GM18909 (cell line): ENCODE data around the gene ZNF784.
"Not testable (repeated sequence)": the region's sequence is repeated elsewhere in the genome, so short reads cannot be mapped to it uniquely, and the experiment has no call there.

Source experiments
- ATAC-seq: cut with Tn5 transposase; IDR thresholded peaks from one replicate; pipeline ENCODE4 v1.9.1; 2021; ENCODE audit warnings: mild to moderate bottlenecking; ENCODE audit not compliant: unreplicated experiment, poor library complexity

The ZNF784 gene

DNA sequence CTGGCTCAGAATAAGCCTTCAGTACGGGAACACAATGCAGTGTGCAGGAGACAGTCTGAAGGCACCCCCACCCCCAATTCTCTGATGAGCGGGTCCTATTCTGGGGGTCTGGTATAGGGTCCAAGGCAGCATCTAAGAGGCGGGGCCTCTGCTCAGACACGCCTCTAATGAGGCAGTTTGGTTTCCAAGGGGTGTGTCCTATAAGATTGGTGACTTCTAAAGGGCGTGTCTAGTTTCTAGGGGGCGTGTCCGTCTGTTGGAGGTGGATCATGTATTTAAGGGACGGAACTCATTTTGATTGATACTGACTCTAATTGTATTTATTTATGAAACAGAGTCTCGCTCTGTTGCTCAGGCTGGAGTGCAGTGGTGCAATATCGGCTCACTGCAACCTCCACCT, 33.7 kb downstream of the ZNF784 start:
- no peak for ATAC-seq

DNA sequence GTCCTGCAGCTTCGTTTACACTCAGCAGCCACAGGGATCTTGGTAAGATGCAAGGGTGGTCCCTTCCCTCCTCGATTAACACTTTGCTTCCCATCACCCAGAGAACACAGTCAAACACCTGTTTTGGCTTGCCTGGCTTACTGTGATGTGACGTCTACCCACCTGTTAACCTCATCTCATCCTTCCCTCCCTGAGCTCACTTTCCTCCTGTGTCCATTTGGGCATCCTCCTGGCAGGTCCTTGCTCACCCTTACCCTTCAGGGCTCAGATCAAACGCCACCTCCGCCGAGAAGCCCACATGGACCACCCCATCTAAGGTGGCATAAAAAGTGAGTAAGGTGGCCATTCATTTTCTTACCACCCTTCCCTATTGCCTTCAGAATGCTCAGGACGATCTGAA, 34.3 kb downstream of the ZNF784 start:
- no peak for ATAC-seq

GRCh38 chr19:55588738-55589137, 35.6 kb downstream of the ZNF784 start:
- no peak for ATAC-seq

- peak; percentile 93 for ATAC-seq
These were observed 37.2 kb downstream of the ZNF784 start for GRCh38 chr19:55586976-55587668.

GRCh38 chr19:55585658-55586339, 38.6 kb downstream of the ZNF784 start:
- no peak for ATAC-seq

DNA sequence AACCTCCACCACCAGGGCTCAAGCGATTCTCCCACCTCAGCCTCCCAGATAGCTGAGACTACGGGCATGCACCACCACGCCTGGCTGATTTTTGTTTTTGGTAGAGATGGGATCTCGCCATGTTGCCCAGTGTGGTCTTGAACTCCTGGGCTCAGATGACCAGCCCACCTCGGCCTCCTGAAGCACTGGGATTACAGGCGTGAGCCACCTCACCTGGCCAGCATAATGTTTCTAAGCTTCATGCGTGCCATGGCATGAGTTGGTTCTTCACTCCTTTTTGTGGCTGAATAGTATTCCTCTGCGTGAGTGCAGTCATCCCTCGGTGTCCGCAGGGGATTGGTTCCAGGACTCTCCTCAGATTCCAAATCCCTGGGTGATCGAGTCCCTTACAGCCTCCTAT, 39.5 kb downstream of the ZNF784 start:
- no peak for ATAC-seq

GRCh38 chr19:55583897-55584296, 40.5 kb downstream of the ZNF784 start:
- not testable (repeated sequence) for ATAC-seq

DNA sequence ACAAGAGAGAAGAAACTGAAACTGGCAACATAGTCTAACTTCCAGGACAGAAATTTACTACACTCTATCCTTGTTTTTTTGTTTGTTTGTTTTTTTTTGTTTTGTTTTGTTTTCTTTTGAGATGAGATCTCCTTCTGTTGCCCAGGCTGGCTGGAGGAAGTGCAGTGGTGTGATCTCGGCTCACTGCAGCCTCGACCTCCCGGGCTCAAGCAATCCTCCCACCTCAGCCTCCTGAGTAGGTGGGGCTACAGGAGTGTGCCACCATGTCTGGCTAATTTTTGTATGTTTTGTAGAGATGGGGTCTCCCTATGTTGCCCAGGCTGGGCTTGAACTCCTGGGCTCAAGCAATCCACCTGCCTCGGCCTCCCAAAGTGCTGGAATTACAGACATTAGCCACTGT, 42.1 kb downstream of the ZNF784 start:
- not testable (repeated sequence) for ATAC-seq

- no peak for ATAC-seq
These were observed 42.5 kb downstream of the ZNF784 start for GRCh38 chr19:55581823-55582223.

DNA sequence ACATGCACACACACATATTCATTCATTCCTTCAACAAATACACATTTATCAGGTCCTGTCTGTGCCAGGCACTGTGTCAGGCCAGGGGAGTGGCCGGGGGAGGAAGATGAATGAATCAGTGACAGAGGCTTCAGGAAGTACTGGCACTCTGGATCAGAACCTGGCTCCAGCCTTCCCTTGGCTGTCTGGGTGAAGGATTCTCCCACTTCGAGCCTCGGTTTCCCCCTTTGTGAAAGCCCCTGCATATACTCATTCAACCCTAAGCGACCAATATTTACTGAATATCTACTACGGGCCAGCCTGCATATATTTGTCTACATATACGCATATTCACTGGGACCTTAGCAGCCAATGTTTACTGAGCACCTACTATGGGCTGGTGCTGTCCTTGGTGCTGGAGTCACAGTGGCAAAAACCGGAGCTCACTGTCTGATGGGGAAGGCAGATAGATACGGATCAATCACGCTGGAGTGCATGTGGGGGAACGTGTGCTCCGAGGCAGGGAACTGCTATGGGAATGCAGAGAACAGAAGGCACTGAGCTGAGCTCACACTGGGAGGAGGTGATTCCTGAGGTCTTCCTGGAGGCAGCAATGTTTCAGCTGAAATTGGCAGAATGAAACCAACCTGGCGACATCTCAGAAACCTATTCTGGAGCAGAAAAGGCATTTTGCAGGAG, 43.1 kb downstream of the ZNF784 start:
- ATAC-seq = no peak

- ATAC-seq = no peak
These were observed 43.7 kb downstream of the ZNF784 start, which contains the start of gene ZNF579 for GRCh38 chr19:55580628-55581144. Gene ZNF579 (minus strand): TSS chr19:55580848. CDS start chr19:55579639, 1,209 bp downstream.

- ATAC-seq = no peak
These were observed 44.4 kb downstream of the ZNF784 start for GRCh38 chr19:55579766-55580621.

- ATAC-seq = no peak
These were observed 45.3 kb downstream of the ZNF784 start for GRCh38 chr19:55578761-55579747.

GRCh38 chr19:55578031-55578760, 46.2 kb downstream of the ZNF784 start:
- ATAC-seq = no peak

DNA sequence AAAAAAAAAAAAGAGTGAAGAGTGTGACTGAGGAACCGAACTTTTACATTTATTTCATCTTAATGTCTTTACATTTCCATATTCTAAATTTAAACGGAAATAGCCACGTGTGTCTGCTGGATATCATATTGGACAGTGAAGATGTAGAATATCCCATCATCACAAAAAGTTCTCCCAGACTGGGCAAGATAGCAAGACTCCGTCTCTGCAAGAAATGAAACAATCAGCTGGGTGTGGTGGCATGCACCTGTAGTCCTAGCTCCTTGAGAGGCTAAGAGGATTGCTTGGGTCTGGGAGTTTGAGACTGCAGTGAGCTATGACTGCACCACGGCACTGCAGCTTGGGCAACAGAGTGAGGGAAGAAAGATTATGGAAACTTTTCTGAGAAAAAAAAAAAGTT, 47.6 kb downstream of the ZNF784 start:
- ATAC-seq = no peak

DNA sequence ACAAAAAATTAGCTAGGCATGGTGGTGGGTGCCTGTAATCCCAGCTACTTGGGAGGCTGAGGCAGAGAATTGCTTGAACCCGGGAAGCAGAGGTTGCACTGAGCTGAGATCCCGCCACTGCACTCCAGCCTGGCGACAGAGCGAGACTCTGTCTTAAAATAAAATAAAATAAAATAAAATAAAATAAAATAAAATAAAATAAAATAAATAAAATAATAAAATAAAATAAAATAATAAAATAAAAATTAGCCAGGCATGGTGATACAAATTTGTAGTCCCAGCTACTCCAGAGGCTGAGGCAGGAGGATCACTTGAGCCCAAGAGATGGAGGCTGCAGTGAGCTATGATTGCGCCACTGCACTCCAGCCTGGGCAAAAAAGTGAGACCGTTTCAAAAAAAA, 50.4 kb downstream of the ZNF784 start:
- not testable (repeated sequence) for ATAC-seq
